Endothelial cell (in vitro differentiated cells): Measurements from ENCODE around the gene CDKN1B. TPM values are rescaled to one million over a fixed set of nuclear protein-coding genes. Genes with fewer than 3 reads are reported as not detected.

ENCODE experiments used
- DNase-seq: peaks from one replicate; pipeline ENCODE4 v3.0.0; 2021; ENCODE audit warnings: low spot score
- H3K27ac Mint-ChIP-seq: one replicate; pipeline ENCODE4 v1.8.0; 2021; ENCODE audit warnings: mixed read lengths, inconsistent platforms; ENCODE audit not compliant: unreplicated experiment
- H3K27me3 Mint-ChIP-seq: one replicate; pipeline ENCODE4 v1.8.0; 2021; ENCODE audit warnings: mild to moderate bottlenecking, moderate library complexity, mixed read lengths, inconsistent platforms; ENCODE audit not compliant: unreplicated experiment
- H3K36me3 Mint-ChIP-seq: one replicate; pipeline ENCODE4 v1.8.0; 2021; ENCODE audit warnings: mild to moderate bottlenecking, low read depth, mixed read lengths, inconsistent platforms; ENCODE audit not compliant: unreplicated experiment
- H3K4me1 Mint-ChIP-seq: one replicate; pipeline ENCODE4 v1.8.0; 2021; ENCODE audit warnings: mild to moderate bottlenecking, mixed read lengths, inconsistent platforms; ENCODE audit not compliant: unreplicated experiment
- H3K4me3 Mint-ChIP-seq: one replicate; pipeline ENCODE4 v1.8.0; 2021; ENCODE audit warnings: mild to moderate bottlenecking, mixed read lengths, inconsistent platforms; ENCODE audit not compliant: unreplicated experiment
- H3K9me3 Mint-ChIP-seq: one replicate; pipeline ENCODE4 v1.8.0; 2021; ENCODE audit warnings: mixed read lengths, inconsistent platforms; ENCODE audit not compliant: unreplicated experiment
- CTCF ChIP-seq: fragments of 200-600 bp; sonication (generic); IDR thresholded peaks from one replicate; pipeline ENCODE4 v1.5.0; 2021; ENCODE audit warnings: antibody characterized with exemption; ENCODE audit not compliant: unreplicated experiment
- long read RNA-seq: library from polyadenylated mRNA; unstranded; transcript quantifications from one replicate; pipeline ENCODE4 v2.0.0, GENCODE V29; 2020; ENCODE audit not compliant: unreplicated experiment
- total RNA-seq: library from RNA; stranded (reverse); fragmentation: NEBNext Ultra II Directional; extraction: Animal tissue kit (Norgen Biotek cat#: 25700); gene quantifications from one replicate; pipeline ENCODE4 v1.2.1, GENCODE V29; 2021; ENCODE audit not compliant: unreplicated experiment

Gene CDKN1B
- total RNA-seq = 34.6 TPM
- long read RNA-seq, partial matches to known transcripts = 0 of 2 reads
- long read RNA-seq, other reads (novel, unspliced or antisense) = 0 of 2 reads

DNA sequence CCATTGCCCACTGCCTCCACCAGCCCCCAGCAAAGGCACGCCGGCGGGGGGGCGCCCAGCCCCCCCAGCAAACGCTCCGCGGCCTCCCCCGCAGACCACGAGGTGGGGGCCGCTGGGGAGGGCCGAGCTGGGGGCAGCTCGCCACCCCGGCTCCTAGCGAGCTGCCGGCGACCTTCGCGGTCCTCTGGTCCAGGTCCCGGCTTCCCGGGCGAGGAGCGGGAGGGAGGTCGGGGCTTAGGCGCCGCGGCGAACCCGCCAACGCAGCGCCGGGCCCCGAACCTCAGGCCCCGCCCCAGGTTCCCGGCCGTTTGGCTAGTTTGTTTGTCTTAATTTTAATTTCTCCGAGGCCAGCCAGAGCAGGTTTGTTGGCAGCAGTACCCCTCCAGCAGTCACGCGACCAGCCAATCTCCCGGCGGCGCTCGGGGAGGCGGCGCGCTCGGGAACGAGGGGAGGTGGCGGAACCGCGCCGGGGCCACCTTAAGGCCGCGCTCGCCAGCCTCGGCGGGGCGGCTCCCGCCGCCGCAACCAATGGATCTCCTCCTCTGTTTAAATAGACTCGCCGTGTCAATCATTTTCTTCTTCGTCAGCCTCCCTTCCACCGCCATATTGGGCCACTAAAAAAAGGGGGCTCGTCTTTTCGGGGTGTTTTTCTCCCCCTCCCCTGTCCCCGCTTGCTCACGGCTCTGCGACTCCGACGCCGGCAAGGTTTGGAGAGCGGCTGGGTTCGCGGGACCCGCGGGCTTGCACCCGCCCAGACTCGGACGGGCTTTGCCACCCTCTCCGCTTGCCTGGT, at the start of gene CDKN1B:
Gene CDKN1B, plus strand, starts transcription at position 576 of the 793 bp plus-strand sequence. CDS start 472 bp downstream, outside the sequence.
- Mint-ChIP-seq H3K4me3 (peak within 1 kb of the TSS; percentile 98), H3K4me1 (peaks cover 56% of the 10 kb centered on the region), H3K9me3 (no peaks in the 10 kb centered on the region), H3K27me3 (peaks cover 6% of the 10 kb centered on the region), H3K27ac (peak within 1 kb of the TSS; percentile 89), H3K36me3 (peaks cover 30% of the 10 kb centered on the region)
- no peak for TF ChIP-seq CTCF
- DNase-seq = peak; percentile 83

GRCh38 chr12:12668005-12668404, 49.2 kb upstream of the CDKN1B start:
- no peaks in the 10 kb centered on the region for H3K36me3 Mint-ChIP-seq
- no peak for DNase-seq
- no peak overlapping the region for H3K27ac Mint-ChIP-seq
- TF ChIP-seq CTCF = no peak
- H3K4me3 Mint-ChIP-seq = no peak overlapping the region
- peaks cover 9% of the 10 kb centered on the region for H3K4me1 Mint-ChIP-seq
- no peaks in the 10 kb centered on the region for H3K9me3 Mint-ChIP-seq
- no peaks in the 10 kb centered on the region for H3K27me3 Mint-ChIP-seq

DNA sequence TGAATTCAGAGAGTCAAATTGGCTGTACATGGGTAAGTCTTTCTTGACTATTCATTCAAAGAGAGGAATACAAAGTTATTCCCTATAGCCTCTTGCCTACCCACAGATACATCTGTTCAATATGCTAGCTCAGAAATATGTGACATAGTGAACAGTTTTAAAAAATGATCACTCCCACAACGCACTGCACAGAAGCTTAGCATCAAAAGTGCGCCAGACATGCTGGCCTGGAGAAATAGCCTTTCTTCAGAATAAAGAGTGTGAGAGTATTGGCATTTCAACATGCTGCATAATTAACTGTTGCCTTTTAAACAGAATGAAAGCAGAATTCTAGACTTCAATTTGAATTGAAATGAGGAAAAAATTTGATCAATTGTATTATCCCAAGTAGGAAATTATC, 48.1 kb upstream of the CDKN1B start:
- DNase-seq = no peak
- H3K27me3 Mint-ChIP-seq = no peaks in the 10 kb centered on the region
- peaks cover 9% of the 10 kb centered on the region for H3K4me1 Mint-ChIP-seq
- H3K9me3 Mint-ChIP-seq = no peaks in the 10 kb centered on the region
- no peak overlapping the region for H3K27ac Mint-ChIP-seq
- H3K4me3 Mint-ChIP-seq = no peak overlapping the region
- no peaks in the 10 kb centered on the region for H3K36me3 Mint-ChIP-seq
- TF ChIP-seq CTCF = no peak

GRCh38 chr12:12671850-12672660, 45.1 kb upstream of the CDKN1B start:
- Mint-ChIP-seq H3K4me1 (no peaks in the 10 kb centered on the region), H3K27ac (no peak overlapping the region), H3K9me3 (no peaks in the 10 kb centered on the region), H3K4me3 (no peak overlapping the region), H3K27me3 (no peaks in the 10 kb centered on the region), H3K36me3 (no peaks in the 10 kb centered on the region)
- TF ChIP-seq CTCF = no peak
- no peak for DNase-seq

DNA sequence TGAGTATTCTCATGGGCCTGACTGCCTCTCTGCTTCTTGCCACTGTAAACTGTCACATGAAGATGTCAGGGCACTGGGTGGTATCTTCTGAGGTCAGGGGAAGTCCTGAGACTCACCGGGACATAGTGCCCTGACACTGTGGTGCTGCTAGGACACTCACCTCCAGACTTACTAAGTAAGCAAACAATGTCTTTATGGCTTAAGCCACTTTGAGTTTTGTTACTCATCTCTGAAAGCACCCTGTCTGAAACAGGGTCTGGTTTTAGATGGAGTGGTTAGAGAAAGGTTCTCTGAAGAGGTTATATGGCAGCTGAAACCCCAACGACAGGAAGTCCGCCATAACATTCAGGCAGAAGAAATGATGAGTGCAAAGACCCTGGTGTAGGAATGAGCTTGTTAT, 43.9 kb upstream of the CDKN1B start:
- Mint-ChIP-seq H3K27me3 (no peaks in the 10 kb centered on the region), H3K27ac (no peak overlapping the region), H3K9me3 (no peaks in the 10 kb centered on the region), H3K4me3 (no peak overlapping the region), H3K4me1 (no peaks in the 10 kb centered on the region), H3K36me3 (no peaks in the 10 kb centered on the region)
- TF ChIP-seq CTCF = no peak
- DNase-seq = no peak
